ENCODE measurements around the gene CYB5D1. TPM values are rescaled to one million over a fixed set of nuclear protein-coding genes. Genes with fewer than 3 reads are reported as not detected.

CYB5D1 gene
- total and polyA plus RNA-seq, 2 of the 8 experiments (the other 6 are each of a cell fraction or from before 2014, with no cell fraction given): 11.0 to 18.0 TPM

- Histone ChIP-seq H3K4ac (replicated peaks; ENCODE audit: insufficient read length, low read depth, low read length) (no peak overlapping the region), H3K27ac (ENCODE audit: low read depth, low read length) (no peak overlapping the region), H3K18ac (ENCODE audit: extremely low read depth, low read length) (no peak overlapping the region), H4K8ac (ENCODE audit: extremely low read depth, insufficient read depth, low read length) (no peak overlapping the region), H2AK5ac (ENCODE audit: low read depth, low read length) (no peak overlapping the region), H3K23me2 (ENCODE audit: low read depth, low read length) (no peaks in the 10 kb centered on the region), H2BK12ac (ENCODE audit: low read depth, low read length) (no peak overlapping the region), H3K9ac (replicated peaks in 1 of 4; ENCODE audit: extremely low read depth in 1 of 4, low read depth in 3 of 4, low read length in 3 of 4) (no peak overlapping the region), H2BK20ac (ENCODE audit: low read length) (no peak overlapping the region), H3K4me1 (replicated peaks in 1 of 4; ENCODE audit: control insufficient read depth in 3 of 4, insufficient read depth in 4 of 4, low read length in 3 of 4) (peaks cover 0 to 7% (median 5%) of the 10 kb centered on the region in 4 experiments; a peak in 5 of 7 replicates), H3K36me3 (ENCODE audit: control insufficient read depth in 2 of 4, insufficient read depth in 4 of 4, low read length in 3 of 4) (no peaks in the 10 kb centered on the region), H4K20me1 (replicated peaks in 1 of 2; ENCODE audit: control insufficient read depth in 1 of 2, insufficient read depth in 2 of 2, low read length in 2 of 2) (no peaks in the 10 kb centered on the region), H4K5ac (ENCODE audit: insufficient read length, low read depth, low read length) (no peak overlapping the region), H3K79me2 (ENCODE audit: control insufficient read depth in 1 of 2, insufficient read depth in 2 of 2, low read length in 2 of 2) (no peaks in the 10 kb centered on the region), H2AFZ (ENCODE audit: low read length) (no peak overlapping the region), H2BK5ac (ENCODE audit: low read depth, low read length) (no peak overlapping the region), H3K56ac (replicated peaks; ENCODE audit: insufficient read length, low read depth, low read length) (no peak overlapping the region), H3K23ac (ENCODE audit: insufficient read length) (no peak overlapping the region), H3K9me3 (ENCODE audit: insufficient read depth in 2 of 2, low read depth in 1 of 2, low read length in 1 of 2) (no peaks in the 10 kb centered on the region), H2BK120ac (replicated peaks; ENCODE audit: low read depth, low read length) (no peak overlapping the region), H4K91ac (replicated peaks; ENCODE audit: insufficient read length, low read length) (no peak overlapping the region), H3K79me1 (ENCODE audit: low read depth, low read length) (no peaks in the 10 kb centered on the region), H3K27me3 (replicated peaks in 1 of 4; ENCODE audit: control insufficient read depth in 3 of 4, extremely low read depth in 1 of 4, insufficient read depth in 3 of 4, low read length in 3 of 4) (peaks cover 0 to 18% (median 12%) of the 10 kb centered on the region in 4 experiments; a peak in 6 of 7 replicates), H2BK15ac (ENCODE audit: low read length) (no peak overlapping the region), H3K4me2 (ENCODE audit: insufficient read depth in 1 of 2, low read depth in 2 of 2, low read length in 2 of 2) (no peak overlapping the region), H3K14ac (ENCODE audit: insufficient read length) (no peak overlapping the region), H3K4me3 (ENCODE audit: extremely low read depth in 1 of 4, insufficient read depth in 2 of 4, low read depth in 3 of 4, low read length in 4 of 4) (no peak overlapping the region)
- POLR2A ChIA-PET (ENCODE audit: partially characterized antibody): interaction anchor here (0.6 to 1.7 kb wide), 5 partner anchors 9 to 79 kb away, joined by 3 to 4 read pairs (median 3); partner anchors contain the start of genes CYB5D1, KDM6B and NAA38
- DNase-seq (ENCODE audit: low read depth in 1 of 2, low spot score in 2 of 2) (no peak), FAIRE-seq (no peak)
- CTCF ChIA-PET (ENCODE audit: partially characterized antibody): interaction anchor here (0.6 to 8.9 kb wide), 23 partner anchors 9 to 802 kb away, joined by 3 to 71 read pairs (median 3); partner anchors contain the start of genes ALOXE3 and NAA38
- TF ChIP-seq CTCF (IDR thresholded peaks at IDR 0.05; ENCODE audit: control extremely low read depth in 1 of 3, insufficient read depth in 1 of 3, low read depth in 1 of 3, low read length in 3 of 3): peak in 1 of 3 experiments; percentile 17; a peak in 1 of 4 replicates
- TF ChIP-seq RXRA (IDR thresholded peaks at IDR 0.05; ENCODE audit: insufficient read depth, low read depth, low read length): no peak
- WGBS, 2 experiments (ENCODE audit: extremely low coverage in 1 of 2, insufficient coverage in 1 of 2, insufficient read length in 1 of 2, insufficient replicate concordance in 2 of 2, low coverage in 1 of 2, low lambda C conversion rate in 2 of 2, missing lambda C conversion rate in 1 of 2): 75% methylated on average over 12 of the region's 12 CpGs; no CpG with 5 or more reads in 1 of the 2 experiments
Measured at GRCh38 chr17:7825206-7825990, 32.4 kb upstream of the CYB5D1 start.

Data from H1 (cell line).